NB4 (cell line): ENCODE results near the gene CEP192.

Experiments used
- POLR2A ChIP-seq: IDR thresholded peaks from 2 replicates; pipeline ENCODE4 v1.6.1; 2011; ENCODE audit warnings: mild to moderate bottlenecking; ENCODE audit not compliant: insufficient read length; ENCODE audit errors: extremely low read depth
- TF ChIP-seq, protein P1 (sequence below): IDR thresholded peaks from one replicate; pipeline ENCODE4 v1.5.1; 2012; ENCODE audit warnings: low read depth, low read length

DNA sequence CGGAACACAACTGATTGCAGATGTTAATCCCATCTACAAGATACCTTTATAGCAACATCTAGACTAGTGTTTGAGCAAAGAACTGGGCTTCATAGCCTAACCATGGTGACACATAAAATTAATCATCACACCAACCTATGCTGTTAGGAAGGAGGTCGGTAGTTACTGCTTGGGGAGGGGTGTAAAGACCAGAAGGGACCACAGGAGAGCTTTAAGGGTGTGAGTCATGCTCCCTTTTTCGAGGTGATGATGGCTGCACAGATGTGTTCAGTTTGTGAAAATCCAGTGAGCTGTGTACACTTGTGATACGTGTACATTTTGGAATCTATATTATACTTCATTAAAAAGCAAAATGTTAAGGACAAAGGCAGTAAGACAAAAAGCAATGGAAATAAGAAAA is 47.9 kb upstream of the CEP192 start:
- TF ChIP-seq, protein P1, sequence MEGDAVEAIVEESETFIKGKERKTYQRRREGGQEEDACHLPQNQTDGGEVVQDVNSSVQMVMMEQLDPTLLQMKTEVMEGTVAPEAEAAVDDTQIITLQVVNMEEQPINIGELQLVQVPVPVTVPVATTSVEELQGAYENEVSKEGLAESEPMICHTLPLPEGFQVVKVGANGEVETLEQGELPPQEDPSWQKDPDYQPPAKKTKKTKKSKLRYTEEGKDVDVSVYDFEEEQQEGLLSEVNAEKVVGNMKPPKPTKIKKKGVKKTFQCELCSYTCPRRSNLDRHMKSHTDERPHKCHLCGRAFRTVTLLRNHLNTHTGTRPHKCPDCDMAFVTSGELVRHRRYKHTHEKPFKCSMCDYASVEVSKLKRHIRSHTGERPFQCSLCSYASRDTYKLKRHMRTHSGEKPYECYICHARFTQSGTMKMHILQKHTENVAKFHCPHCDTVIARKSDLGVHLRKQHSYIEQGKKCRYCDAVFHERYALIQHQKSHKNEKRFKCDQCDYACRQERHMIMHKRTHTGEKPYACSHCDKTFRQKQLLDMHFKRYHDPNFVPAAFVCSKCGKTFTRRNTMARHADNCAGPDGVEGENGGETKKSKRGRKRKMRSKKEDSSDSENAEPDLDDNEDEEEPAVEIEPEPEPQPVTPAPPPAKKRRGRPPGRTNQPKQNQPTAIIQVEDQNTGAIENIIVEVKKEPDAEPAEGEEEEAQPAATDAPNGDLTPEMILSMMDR, result no peak
- TF ChIP-seq POLR2A, result no peak
